ENCODE data around the gene CKAP4. TPM values are rescaled to one million over a fixed set of nuclear protein-coding genes. Genes with fewer than 3 reads are reported as not detected.

CKAP4 gene
- total and polyA plus RNA-seq, 7 experiments from 2014 or later, result 4.3 to 27.2 (median 12.8) TPM

- peaks cover 17 to 49% (median 45%) of the 10 kb centered on the region in 5 donors for H3K27me3 Mint-ChIP-seq
These were observed 35.8 kb downstream of the CKAP4 start for GRCh38 chr12:106211973-106212372.

DNA sequence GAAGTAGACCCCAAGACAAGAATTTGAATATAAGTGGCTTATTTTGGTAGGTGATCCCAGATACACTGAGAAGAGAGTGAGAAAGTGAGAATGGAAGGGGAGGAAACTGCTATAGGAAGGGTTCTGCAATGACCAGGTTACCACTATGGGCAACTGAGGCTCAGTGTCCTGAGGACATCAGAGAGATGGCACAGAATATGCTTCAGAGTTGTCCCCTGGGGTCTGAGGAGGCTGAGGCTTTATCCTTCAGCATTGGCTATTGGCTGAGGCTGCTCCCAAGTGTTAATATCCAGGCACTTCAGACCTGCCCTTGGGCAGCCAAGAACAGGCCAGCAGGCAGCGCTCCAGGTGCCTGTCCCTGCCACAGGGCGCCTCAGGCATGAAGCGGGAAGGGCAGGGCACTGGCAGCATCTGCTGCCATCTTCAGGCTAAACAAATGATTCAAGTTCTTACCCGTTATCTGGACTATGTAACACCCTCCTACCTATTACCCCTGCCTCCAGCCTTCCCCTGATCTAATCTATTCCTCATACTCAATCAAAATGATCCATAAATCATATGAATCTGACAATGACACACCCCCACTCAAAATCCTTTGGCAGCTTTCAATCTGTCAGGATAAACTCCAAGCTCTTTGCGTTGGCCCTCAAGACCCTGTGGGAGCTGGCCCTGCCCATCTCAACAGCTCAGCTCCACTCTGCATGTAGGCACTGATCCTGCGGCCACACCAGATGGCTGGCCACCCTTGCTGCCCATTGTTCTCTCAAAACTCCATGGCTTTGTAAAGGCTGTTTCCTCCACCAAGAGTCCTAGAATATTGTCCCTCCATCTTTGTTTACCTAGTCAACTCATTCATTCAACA, 42.4 kb downstream of the CKAP4 start:
- Histone ChIP-seq H3K4me1 (ENCODE audit: control insufficient read depth in 2 of 2, insufficient read depth in 2 of 2, low read length in 2 of 2) (no peaks in the 10 kb centered on the region), H3K4me3 (ENCODE audit: low read length) (no peak overlapping the region), H3K36me3 (ENCODE audit: control insufficient read depth in 2 of 3, insufficient read depth in 3 of 3, low read length in 3 of 3) (no peaks in the 10 kb centered on the region), H3K9me3 (ENCODE audit: control insufficient read depth in 2 of 3, low read length in 3 of 3) (no peaks in the 10 kb centered on the region), H3K27ac (ENCODE audit: low read depth, low read length) (no peak overlapping the region), H3K27me3 (ENCODE audit: control insufficient read depth in 2 of 2, insufficient read depth in 2 of 2, low read length in 2 of 2) (no peaks in the 10 kb centered on the region)
- H3K27me3 Mint-ChIP-seq, result peaks cover 6 to 23% (median 15%) of the 10 kb centered on the region in 5 donors
- intact Hi-C loops (cut with micrococcal nuclease), result no loop called here
- no peaks in the 10 kb centered on the region for H3K4me1 Mint-ChIP-seq
- ATAC-seq, result no peak
- H3K4me3 Mint-ChIP-seq, result no peak overlapping the region
- ChIA-PET POLR2A (no interaction called here), CTCF (interaction anchor here (0.7 kb wide), 1 partner anchor 549 kb away, joined by 3 read pairs; no protein-coding TSS in a partner anchor)
- no peak overlapping the region for H3K27ac Mint-ChIP-seq
- DNase-seq, result no peak
- peaks cover 4 to 37% (median 15%) of the 10 kb centered on the region in 11 donors for H3K9me3 Mint-ChIP-seq
- H3K36me3 Mint-ChIP-seq, result no peaks in the 10 kb centered on the region

More at GRCh38 chr12:106211973-106212372, 35.8 kb downstream of the CKAP4 start:
- Histone ChIP-seq H3K9me3 (ENCODE audit: control insufficient read depth in 2 of 3, low read length in 3 of 3) (no peaks in the 10 kb centered on the region), H3K27ac (ENCODE audit: low read depth, low read length) (no peak overlapping the region), H3K4me3 (ENCODE audit: low read length) (no peak overlapping the region), H3K27me3 (ENCODE audit: control insufficient read depth in 2 of 2, insufficient read depth in 2 of 2, low read length in 2 of 2) (no peaks in the 10 kb centered on the region), H3K4me1 (ENCODE audit: control insufficient read depth in 2 of 2, insufficient read depth in 2 of 2, low read length in 2 of 2) (no peaks in the 10 kb centered on the region), H3K36me3 (ENCODE audit: control insufficient read depth in 2 of 3, insufficient read depth in 3 of 3, low read length in 3 of 3) (no peaks in the 10 kb centered on the region)
- H3K4me1 Mint-ChIP-seq, result no peaks in the 10 kb centered on the region
- H3K4me3 Mint-ChIP-seq, result no peak overlapping the region
- no peaks in the 10 kb centered on the region for H3K36me3 Mint-ChIP-seq
- H3K27ac Mint-ChIP-seq, result no peak overlapping the region
- ATAC-seq (no peak), DNase-seq (no peak)
- ChIA-PET POLR2A (no interaction called here), CTCF (no interaction called here)
- intact Hi-C loops (cut with micrococcal nuclease), result no loop called here
- H3K9me3 Mint-ChIP-seq, result peaks cover 3 to 16% (median 7%) of the 10 kb centered on the region in 11 donors

GRCh38 chr12:106204312-106204711, 43.5 kb downstream of the CKAP4 start:
- ChIA-PET POLR2A (no interaction called here), CTCF (no interaction called here)
- H3K36me3 ChIP-seq (ENCODE audit: control insufficient read depth in 2 of 3, insufficient read depth in 3 of 3, low read length in 3 of 3), result no peaks in the 10 kb centered on the region
- H3K4me1 Mint-ChIP-seq, result no peaks in the 10 kb centered on the region
- DNase-seq (no peak), ATAC-seq (no peak)
- no peaks in the 10 kb centered on the region for H3K36me3 Mint-ChIP-seq
- H3K9me3 Mint-ChIP-seq, result peaks cover 4 to 37% (median 15%) of the 10 kb centered on the region in 11 donors
- H3K27ac Mint-ChIP-seq, result no peak overlapping the region
- H3K4me1 ChIP-seq (ENCODE audit: control insufficient read depth in 2 of 2, insufficient read depth in 2 of 2, low read length in 2 of 2), result no peaks in the 10 kb centered on the region
- H3K4me3 Mint-ChIP-seq, result no peak overlapping the region
- intact Hi-C loops (cut with micrococcal nuclease), result no loop called here
- H3K9me3 ChIP-seq (ENCODE audit: control insufficient read depth in 2 of 3, low read length in 3 of 3), result no peaks in the 10 kb centered on the region
- peaks cover 0 to 20% (median 10%) of the 10 kb centered on the region in 5 donors for H3K27me3 Mint-ChIP-seq
- H3K27me3 ChIP-seq (ENCODE audit: control insufficient read depth in 2 of 2, insufficient read depth in 2 of 2, low read length in 2 of 2), result no peaks in the 10 kb centered on the region
- H3K4me3 ChIP-seq (ENCODE audit: low read length), result no peak overlapping the region
- H3K27ac ChIP-seq (ENCODE audit: low read depth, low read length), result no peak overlapping the region

DNA sequence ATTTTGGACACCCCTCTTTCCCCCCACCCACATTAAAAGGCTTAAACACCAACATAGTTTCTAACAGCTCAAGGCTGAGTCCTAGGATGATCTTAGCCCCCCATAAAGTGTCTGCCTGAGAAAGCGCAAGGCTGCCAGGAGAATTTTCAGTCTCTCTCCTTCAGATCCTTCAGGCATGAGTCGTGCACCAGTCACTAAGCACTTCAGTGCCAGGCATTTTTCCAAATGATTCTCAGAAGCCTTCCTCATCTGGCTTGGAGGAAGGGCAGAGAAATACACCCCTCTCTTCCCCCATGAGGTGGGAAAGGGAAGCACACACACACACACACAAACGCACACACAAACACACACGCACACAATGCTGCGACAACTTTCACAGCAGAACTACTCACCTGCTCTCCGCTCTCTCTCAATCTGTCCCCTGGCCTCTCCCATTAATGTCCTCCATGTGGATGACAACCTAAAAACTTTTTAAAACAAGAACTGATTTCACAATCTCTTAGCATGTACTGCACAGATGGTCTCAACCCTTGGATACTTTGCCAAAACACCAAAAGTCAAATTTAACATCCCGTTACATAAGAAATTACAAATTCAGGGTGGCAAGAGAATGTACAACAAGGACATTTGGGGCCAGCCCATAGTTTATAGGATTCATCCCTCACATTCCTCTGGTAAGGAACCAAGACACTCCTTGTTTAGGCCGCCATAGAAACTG, 49.8 kb downstream of the CKAP4 start:
- Histone ChIP-seq H3K4me1 (ENCODE audit: control insufficient read depth in 2 of 2, insufficient read depth in 2 of 2, low read length in 2 of 2) (no peaks in the 10 kb centered on the region), H3K27ac (ENCODE audit: low read depth, low read length) (no peak overlapping the region), H3K4me3 (ENCODE audit: low read length) (no peak overlapping the region), H3K36me3 (ENCODE audit: control insufficient read depth in 2 of 3, insufficient read depth in 3 of 3, low read length in 3 of 3) (no peaks in the 10 kb centered on the region), H3K9me3 (ENCODE audit: control insufficient read depth in 2 of 3, low read length in 3 of 3) (no peaks in the 10 kb centered on the region), H3K27me3 (ENCODE audit: control insufficient read depth in 2 of 2, insufficient read depth in 2 of 2, low read length in 2 of 2) (no peaks in the 10 kb centered on the region)
- Mint-ChIP-seq H3K27me3 (peaks cover 5 to 20% (median 9%) of the 10 kb centered on the region in 5 donors), H3K27ac (no peak overlapping the region), H3K4me1 (no peaks in the 10 kb centered on the region), H3K4me3 (no peak overlapping the region), H3K36me3 (no peaks in the 10 kb centered on the region), H3K9me3 (peaks cover 0 to 4% (median 0%) of the 10 kb centered on the region in 11 donors)
- ChIA-PET CTCF (no interaction called here), POLR2A (no interaction called here)
- DNase-seq (no peak), ATAC-seq (no peak)
- intact Hi-C loops (cut with micrococcal nuclease), result no loop called here

DNA sequence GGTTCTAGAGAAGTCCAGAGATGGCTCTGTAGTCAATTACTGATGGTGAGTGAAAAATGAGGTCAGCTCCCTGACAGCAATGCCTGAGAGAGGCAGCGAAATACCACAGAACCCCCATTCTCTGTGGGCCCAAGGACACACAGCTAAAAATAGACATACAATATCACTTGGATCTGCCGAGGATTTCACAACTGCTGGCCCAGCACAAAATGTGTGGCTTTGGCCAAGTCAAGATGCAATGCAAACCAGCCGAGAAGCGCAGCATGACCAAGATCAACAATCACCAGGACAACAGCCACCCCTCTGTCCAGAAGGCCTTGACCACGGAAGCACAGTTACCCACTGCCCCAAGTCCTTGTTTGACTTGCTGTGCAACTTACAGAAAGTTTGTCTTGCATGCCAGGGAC, 52.2 kb downstream of the CKAP4 start:
- no peak overlapping the region for H3K27ac Mint-ChIP-seq
- H3K36me3 Mint-ChIP-seq, result no peaks in the 10 kb centered on the region
- Histone ChIP-seq H3K9me3 (ENCODE audit: control insufficient read depth in 2 of 3, low read length in 3 of 3) (no peaks in the 10 kb centered on the region), H3K4me1 (ENCODE audit: control insufficient read depth in 2 of 2, insufficient read depth in 2 of 2, low read length in 2 of 2) (no peaks in the 10 kb centered on the region), H3K4me3 (ENCODE audit: low read length) (no peak overlapping the region), H3K27me3 (ENCODE audit: control insufficient read depth in 2 of 2, insufficient read depth in 2 of 2, low read length in 2 of 2) (no peaks in the 10 kb centered on the region), H3K36me3 (ENCODE audit: control insufficient read depth in 2 of 3, insufficient read depth in 3 of 3, low read length in 3 of 3) (no peaks in the 10 kb centered on the region), H3K27ac (ENCODE audit: low read depth, low read length) (no peak overlapping the region)
- ChIA-PET POLR2A (interaction anchor here (1.0 kb wide), 1 partner anchor 24 kb away, joined by 6 read pairs; no protein-coding TSS in a partner anchor), CTCF (no interaction called here)
- H3K4me3 Mint-ChIP-seq, result no peak overlapping the region
- H3K4me1 Mint-ChIP-seq, result no peaks in the 10 kb centered on the region
- intact Hi-C loops (cut with micrococcal nuclease), result no loop called here
- ATAC-seq (no peak), DNase-seq (no peak)
- H3K9me3 Mint-ChIP-seq, result peaks cover 0 to 4% (median 0%) of the 10 kb centered on the region in 11 donors
- H3K27me3 Mint-ChIP-seq, result peaks cover 5 to 20% (median 12%) of the 10 kb centered on the region in 5 donors

- H3K4me3 Mint-ChIP-seq, result no peak overlapping the region
- H3K27ac Mint-ChIP-seq, result no peak overlapping the region
- H3K27ac ChIP-seq (ENCODE audit: low read depth, low read length), result no peak overlapping the region
- DNase-seq (no peak), ATAC-seq (no peak)
- H3K27me3 Mint-ChIP-seq, result peaks cover 5 to 20% (median 13%) of the 10 kb centered on the region in 5 donors
- CTCF ChIA-PET, result no interaction called here
- no peaks in the 10 kb centered on the region for H3K4me1 ChIP-seq (ENCODE audit: control insufficient read depth in 2 of 2, insufficient read depth in 2 of 2, low read length in 2 of 2)
- H3K36me3 Mint-ChIP-seq, result no peaks in the 10 kb centered on the region
- H3K4me3 ChIP-seq (ENCODE audit: low read length), result no peak overlapping the region
- POLR2A ChIA-PET, result interaction anchor here (1.0 kb wide), 1 partner anchor 23 kb away, joined by 6 read pairs; no protein-coding TSS in a partner anchor
- H3K9me3 Mint-ChIP-seq, result peaks cover 0 to 2% (median 0%) of the 10 kb centered on the region in 11 donors
- H3K4me1 Mint-ChIP-seq, result no peaks in the 10 kb centered on the region
- no peaks in the 10 kb centered on the region for H3K9me3 ChIP-seq (ENCODE audit: control insufficient read depth in 2 of 3, low read length in 3 of 3)
- H3K27me3 ChIP-seq (ENCODE audit: control insufficient read depth in 2 of 2, insufficient read depth in 2 of 2, low read length in 2 of 2), result no peaks in the 10 kb centered on the region
- no peaks in the 10 kb centered on the region for H3K36me3 ChIP-seq (ENCODE audit: control insufficient read depth in 2 of 3, insufficient read depth in 3 of 3, low read length in 3 of 3)
- intact Hi-C loops (cut with micrococcal nuclease), result no loop called here
These were observed 53.5 kb downstream of the CKAP4 start for GRCh38 chr12:106194351-106194750.
